Activated CD4-positive, alpha-beta T cell treated with anti-CD3 and anti-CD28 coated beads, Interleukin-2, Interleukin-4, amounts not matched to agents 100 ng/mL and 50 ng/mL, durations not matched to agents 16 hours and 8 hours (primary cell): ENCODE measurements around the gene ARHGAP22.

Experiments used
- DNase-seq: peaks from one replicate; pipeline ENCODE4 v3.0.0-alpha.2; 2020; ENCODE audit warnings: low spot score

ARHGAP22 gene

GRCh38 chr10:48496831-48497779, 107.8 kb downstream of the ARHGAP22 start:
- no peak for DNase-seq

- no peak for DNase-seq
Observed at GRCh38 chr10:48496105-48496830, 108.6 kb downstream of the ARHGAP22 start.

- no peak for DNase-seq
Observed at GRCh38 chr10:48495282-48496045, 109.4 kb downstream of the ARHGAP22 start.

GRCh38 chr10:48494611-48495010, 110.3 kb downstream of the ARHGAP22 start:
- no peak for DNase-seq

- DNase-seq, result no peak
Observed at GRCh38 chr10:48494073-48494472, 110.8 kb downstream of the ARHGAP22 start.

- DNase-seq, result no peak
Observed at GRCh38 chr10:48493083-48493871, 111.6 kb downstream of the ARHGAP22 start.

- DNase-seq, result no peak
Observed at GRCh38 chr10:48492201-48492600, 112.7 kb downstream of the ARHGAP22 start.

- no peak for DNase-seq
Observed at GRCh38 chr10:48491392-48492139, 113.3 kb downstream of the ARHGAP22 start.

- DNase-seq, result no peak
Observed at GRCh38 chr10:48490946-48491345, 113.9 kb downstream of the ARHGAP22 start.

- no peak for DNase-seq
Observed at GRCh38 chr10:48490571-48490940, 114.3 kb downstream of the ARHGAP22 start.

GRCh38 chr10:48489099-48489498, 115.8 kb downstream of the ARHGAP22 start:
- DNase-seq, result no peak

GRCh38 chr10:48487244-48487643, 117.6 kb downstream of the ARHGAP22 start:
- DNase-seq, result no peak

GRCh38 chr10:48485711-48486110, 119.2 kb downstream of the ARHGAP22 start:
- DNase-seq, result no peak

- no peak for DNase-seq
Observed at GRCh38 chr10:48484911-48485310, 120.0 kb downstream of the ARHGAP22 start.

- DNase-seq, result no peak
Observed at GRCh38 chr10:48482207-48482606, 122.7 kb downstream of the ARHGAP22 start.

GRCh38 chr10:48481385-48481784, 123.5 kb downstream of the ARHGAP22 start:
- no peak for DNase-seq

- DNase-seq, result no peak
Observed at GRCh38 chr10:48480397-48481374, 124.2 kb downstream of the ARHGAP22 start.

- DNase-seq, result no peak
Observed at GRCh38 chr10:48478980-48479811, 125.7 kb downstream of the ARHGAP22 start.

GRCh38 chr10:48478469-48478868, 126.4 kb downstream of the ARHGAP22 start:
- DNase-seq, result no peak
